ENCODE data around the gene SPG21. TPM values are rescaled to one million over a fixed set of nuclear protein-coding genes. Genes with fewer than 3 reads are reported as not detected.
"Not testable (repeated sequence)": the region's sequence is repeated elsewhere in the genome, so short reads cannot be mapped to it uniquely, and the experiment has no call there.

Gene SPG21
- total RNA-seq, 1 donor from 2014 or later, result 61.4 TPM

- DNase-seq (ENCODE audit: low spot score), result no peak
- Mint-ChIP-seq H3K4me3 (ENCODE audit: low read depth) (no peak overlapping the region), H3K36me3 (ENCODE audit: low read depth) (peaks cover 58% of the 10 kb centered on the region), H3K27ac (no peak overlapping the region), H3K27me3 (ENCODE audit: low read depth) (no peaks in the 10 kb centered on the region), H3K4me1 (ENCODE audit: low read depth) (peaks cover 3% of the 10 kb centered on the region), H3K9me3 (no peaks in the 10 kb centered on the region)
- intact Hi-C loops (cut with micrococcal nuclease), result no loop called here
Measured at GRCh38 chr15:65021488-65021887, 31.8 kb upstream of the SPG21 start.

GRCh38 chr15:65020419-65020818, 30.7 kb upstream of the SPG21 start:
- Mint-ChIP-seq H3K9me3 (no peaks in the 10 kb centered on the region), H3K27me3 (ENCODE audit: low read depth) (no peaks in the 10 kb centered on the region), H3K36me3 (ENCODE audit: low read depth) (peaks cover 53% of the 10 kb centered on the region), H3K4me1 (ENCODE audit: low read depth) (peaks cover 3% of the 10 kb centered on the region), H3K27ac (no peak overlapping the region), H3K4me3 (ENCODE audit: low read depth) (no peak overlapping the region)
- no peak for DNase-seq (ENCODE audit: low spot score)
- intact Hi-C loops (cut with micrococcal nuclease), result no loop called here

GRCh38 chr15:65011198-65011597, 21.5 kb upstream of the SPG21 start:
- DNase-seq (ENCODE audit: low spot score); H3K9me3 Mint-ChIP-seq; H3K27me3 Mint-ChIP-seq (ENCODE audit: low read depth); intact Hi-C loops (cut with micrococcal nuclease); H3K4me3 Mint-ChIP-seq (ENCODE audit: low read depth); H3K27ac Mint-ChIP-seq; H3K4me1 Mint-ChIP-seq (ENCODE audit: low read depth): not testable (repeated sequence)
- peaks cover 57% of the 10 kb centered on the region for H3K36me3 Mint-ChIP-seq (ENCODE audit: low read depth)

- Mint-ChIP-seq H3K9me3 (peaks cover 5% of the 10 kb centered on the region), H3K36me3 (ENCODE audit: low read depth) (peaks cover 43% of the 10 kb centered on the region), H3K27me3 (ENCODE audit: low read depth) (no peaks in the 10 kb centered on the region), H3K27ac (no peak overlapping the region), H3K4me3 (ENCODE audit: low read depth) (no peak overlapping the region), H3K4me1 (ENCODE audit: low read depth) (no peaks in the 10 kb centered on the region)
- intact Hi-C loops (cut with micrococcal nuclease), result no loop called here
- DNase-seq (ENCODE audit: low spot score), result no peak
Measured at GRCh38 chr15:65008983-65009382, 19.3 kb upstream of the SPG21 start.

- no peak overlapping the region for H3K4me3 Mint-ChIP-seq (ENCODE audit: low read depth)
- H3K4me1 Mint-ChIP-seq (ENCODE audit: low read depth), result no peaks in the 10 kb centered on the region
- no peak overlapping the region for H3K27ac Mint-ChIP-seq
- no peaks in the 10 kb centered on the region for H3K27me3 Mint-ChIP-seq (ENCODE audit: low read depth)
- H3K36me3 Mint-ChIP-seq (ENCODE audit: low read depth), result peaks cover 31% of the 10 kb centered on the region
- no peaks in the 10 kb centered on the region for H3K9me3 Mint-ChIP-seq
- intact Hi-C loops (cut with micrococcal nuclease), result no loop called here
- DNase-seq (ENCODE audit: low spot score), result no peak
Measured at GRCh38 chr15:65006876-65007275, 17.2 kb upstream of the SPG21 start.

GRCh38 chr15:65004993-65005392, 15.3 kb upstream of the SPG21 start:
- H3K27ac Mint-ChIP-seq, result no peak overlapping the region
- no peaks in the 10 kb centered on the region for H3K4me1 Mint-ChIP-seq (ENCODE audit: low read depth)
- H3K9me3 Mint-ChIP-seq, result no peaks in the 10 kb centered on the region
- intact Hi-C loops (cut with micrococcal nuclease), result no loop called here
- no peaks in the 10 kb centered on the region for H3K27me3 Mint-ChIP-seq (ENCODE audit: low read depth)
- H3K4me3 Mint-ChIP-seq (ENCODE audit: low read depth), result no peak overlapping the region
- peaks cover 14% of the 10 kb centered on the region for H3K36me3 Mint-ChIP-seq (ENCODE audit: low read depth)
- no peak for DNase-seq (ENCODE audit: low spot score)

- H3K4me3 Mint-ChIP-seq (ENCODE audit: low read depth), result no peak overlapping the region
- peaks cover under 1% of the 10 kb centered on the region for H3K36me3 Mint-ChIP-seq (ENCODE audit: low read depth)
- intact Hi-C loops (cut with micrococcal nuclease), result no loop called here
- no peak overlapping the region for H3K27ac Mint-ChIP-seq
- no peak for DNase-seq (ENCODE audit: low spot score)
- no peaks in the 10 kb centered on the region for H3K27me3 Mint-ChIP-seq (ENCODE audit: low read depth)
- no peaks in the 10 kb centered on the region for H3K9me3 Mint-ChIP-seq
- H3K4me1 Mint-ChIP-seq (ENCODE audit: low read depth), result peaks cover 4% of the 10 kb centered on the region
Measured at GRCh38 chr15:64997745-64998375, 8.1 kb upstream of the SPG21 start.

- no peak for DNase-seq (ENCODE audit: low spot score)
- Mint-ChIP-seq H3K27me3 (ENCODE audit: low read depth) (no peaks in the 10 kb centered on the region), H3K9me3 (no peaks in the 10 kb centered on the region), H3K4me1 (ENCODE audit: low read depth) (peaks cover 5% of the 10 kb centered on the region), H3K36me3 (ENCODE audit: low read depth) (no peaks in the 10 kb centered on the region), H3K27ac (no peak overlapping the region), H3K4me3 (ENCODE audit: low read depth) (no peak overlapping the region)
- intact Hi-C loops (cut with micrococcal nuclease), result no loop called here
Measured at GRCh38 chr15:64997066-64997465, 7.4 kb upstream of the SPG21 start.

- DNase-seq (ENCODE audit: low spot score), result no peak
- no peaks in the 10 kb centered on the region for H3K9me3 Mint-ChIP-seq
- intact Hi-C loops (cut with micrococcal nuclease), result loop anchor here (5.0 kb wide), 1 partner anchor 101 kb away; no protein-coding TSS in a partner anchor
- H3K27ac Mint-ChIP-seq, result peak overlapping the region; percentile 2
- no peak overlapping the region for H3K4me3 Mint-ChIP-seq (ENCODE audit: low read depth)
- peaks cover 17% of the 10 kb centered on the region for H3K4me1 Mint-ChIP-seq (ENCODE audit: low read depth)
- no peaks in the 10 kb centered on the region for H3K36me3 Mint-ChIP-seq (ENCODE audit: low read depth)
- no peaks in the 10 kb centered on the region for H3K27me3 Mint-ChIP-seq (ENCODE audit: low read depth)
Measured at GRCh38 chr15:64993290-64993689, 3.6 kb upstream of the SPG21 start.

- intact Hi-C loops (cut with micrococcal nuclease), result loop anchor here (5.0 kb wide), 1 partner anchor 99 kb away; no protein-coding TSS in a partner anchor
- peak overlapping the region; percentile 41 for H3K4me3 Mint-ChIP-seq (ENCODE audit: low read depth)
Measured at GRCh38 chr15:64991536-64992135, 1.9 kb upstream of the SPG21 start.

GRCh38 chr15:64990168-64990470, 405 bp upstream of the SPG21 start:
- no peak for DNase-seq (ENCODE audit: low spot score)
- no peaks in the 10 kb centered on the region for H3K9me3 Mint-ChIP-seq
- H3K4me1 Mint-ChIP-seq (ENCODE audit: low read depth), result peaks cover 34% of the 10 kb centered on the region
- intact Hi-C loops (cut with micrococcal nuclease), result loop anchor here (5.0 kb wide), 1 partner anchor 98 kb away; no protein-coding TSS in a partner anchor
- H3K4me3 Mint-ChIP-seq (ENCODE audit: low read depth), result peak overlapping the region; percentile 87
- H3K27ac Mint-ChIP-seq, result peak overlapping the region; percentile 85
- peaks cover 15% of the 10 kb centered on the region for H3K36me3 Mint-ChIP-seq (ENCODE audit: low read depth)
- no peaks in the 10 kb centered on the region for H3K27me3 Mint-ChIP-seq (ENCODE audit: low read depth)

More at GRCh38 chr15:64991536-64992135, 1.9 kb upstream of the SPG21 start:
- Mint-ChIP-seq H3K4me1 (ENCODE audit: low read depth) (peaks cover 27% of the 10 kb centered on the region), H3K9me3 (no peaks in the 10 kb centered on the region), H3K27ac (no peak overlapping the region), H3K36me3 (ENCODE audit: low read depth) (peaks cover 6% of the 10 kb centered on the region), H3K27me3 (ENCODE audit: low read depth) (no peaks in the 10 kb centered on the region)
- DNase-seq (ENCODE audit: low spot score), result no peak

- DNase-seq (ENCODE audit: low spot score), result no peak
- H3K27me3 Mint-ChIP-seq (ENCODE audit: low read depth), result no peaks in the 10 kb centered on the region
- no peaks in the 10 kb centered on the region for H3K9me3 Mint-ChIP-seq
- H3K36me3 Mint-ChIP-seq (ENCODE audit: low read depth), result peaks cover 24% of the 10 kb centered on the region
- intact Hi-C loops (cut with micrococcal nuclease), result no loop called here
- peaks cover 36% of the 10 kb centered on the region for H3K4me1 Mint-ChIP-seq (ENCODE audit: low read depth)
- no peak overlapping the region for H3K4me3 Mint-ChIP-seq (ENCODE audit: low read depth)
- H3K27ac Mint-ChIP-seq, result no peak overlapping the region
Measured at GRCh38 chr15:64987136-64987535, 2.6 kb downstream of the SPG21 start.

GRCh38 chr15:64985366-64986033, 4.2 kb downstream of the SPG21 start:
- Mint-ChIP-seq H3K4me1 (ENCODE audit: low read depth) (peaks cover 32% of the 10 kb centered on the region), H3K27me3 (ENCODE audit: low read depth) (no peaks in the 10 kb centered on the region), H3K36me3 (ENCODE audit: low read depth) (peaks cover 32% of the 10 kb centered on the region), H3K27ac (no peak overlapping the region), H3K9me3 (no peaks in the 10 kb centered on the region), H3K4me3 (ENCODE audit: low read depth) (no peak overlapping the region)
- intact Hi-C loops (cut with micrococcal nuclease), result no loop called here
- DNase-seq (ENCODE audit: low spot score), result no peak
